Sigmoid colon (tissue), 4 donors: Measurements from ENCODE around the gene ABLIM1.

Experiments used
- EP300 ChIP-seq, 4 donors: sonication (generic); formaldehyde crosslinking; IDR thresholded peaks; one replicate each; pipeline ENCODE4 v1.6.1; 2017; ENCODE audit warnings: antibody characterized with exemption in 4 of 4
- POLR2A ChIP-seq, 2 donors: fragments of 450-650 bp; IDR thresholded peaks; one replicate each; pipeline ENCODE4 v1.6.1; 2016; ENCODE audit warnings: antibody characterized with exemption in 2 of 2, mild to moderate bottlenecking in 2 of 2, moderate library complexity in 2 of 2
- POLR2AphosphoS5 ChIP-seq, 4 donors: sonication (generic); formaldehyde crosslinking; IDR thresholded peaks; one replicate each; pipeline ENCODE4 v1.6.1; 2017; ENCODE audit warnings: antibody characterized with exemption in 4 of 4
- TF ChIP-seq, protein P1 (sequence below), 4 experiments: fragments of 450-650 bp in 3 of 4; fragments of 200-600 bp in 1 of 4; IDR thresholded peaks; one replicate each; pipeline ENCODE4 v1.5.1; 2016 to 2019; ENCODE audit warnings: antibody characterized with exemption in 4 of 4, mild to moderate bottlenecking in 3 of 4, moderate library complexity in 2 of 4

DNA sequence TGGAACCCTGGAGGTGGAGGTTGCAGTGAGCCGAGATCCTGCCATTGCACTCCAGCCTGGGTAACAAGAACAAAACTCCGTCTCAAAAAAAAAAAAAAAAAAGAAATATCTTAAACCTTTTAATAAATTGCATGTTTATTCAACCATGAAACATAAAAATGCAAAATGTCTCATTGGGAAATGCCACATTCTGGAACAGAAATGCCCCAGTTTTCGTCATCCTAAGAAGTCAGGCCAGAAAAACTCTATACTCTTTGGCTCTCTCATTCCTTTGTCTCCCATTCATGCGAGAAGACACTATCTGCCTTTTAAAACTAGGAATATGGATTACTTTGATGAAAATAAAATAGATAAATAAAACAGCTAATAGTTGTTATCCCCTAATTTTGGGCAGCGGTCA, 21.5 kb upstream of the ABLIM1 start:
- TF ChIP-seq POLR2A (IDR thresholded peaks at IDR 0.05) = no peak
- TF ChIP-seq, protein P1, sequence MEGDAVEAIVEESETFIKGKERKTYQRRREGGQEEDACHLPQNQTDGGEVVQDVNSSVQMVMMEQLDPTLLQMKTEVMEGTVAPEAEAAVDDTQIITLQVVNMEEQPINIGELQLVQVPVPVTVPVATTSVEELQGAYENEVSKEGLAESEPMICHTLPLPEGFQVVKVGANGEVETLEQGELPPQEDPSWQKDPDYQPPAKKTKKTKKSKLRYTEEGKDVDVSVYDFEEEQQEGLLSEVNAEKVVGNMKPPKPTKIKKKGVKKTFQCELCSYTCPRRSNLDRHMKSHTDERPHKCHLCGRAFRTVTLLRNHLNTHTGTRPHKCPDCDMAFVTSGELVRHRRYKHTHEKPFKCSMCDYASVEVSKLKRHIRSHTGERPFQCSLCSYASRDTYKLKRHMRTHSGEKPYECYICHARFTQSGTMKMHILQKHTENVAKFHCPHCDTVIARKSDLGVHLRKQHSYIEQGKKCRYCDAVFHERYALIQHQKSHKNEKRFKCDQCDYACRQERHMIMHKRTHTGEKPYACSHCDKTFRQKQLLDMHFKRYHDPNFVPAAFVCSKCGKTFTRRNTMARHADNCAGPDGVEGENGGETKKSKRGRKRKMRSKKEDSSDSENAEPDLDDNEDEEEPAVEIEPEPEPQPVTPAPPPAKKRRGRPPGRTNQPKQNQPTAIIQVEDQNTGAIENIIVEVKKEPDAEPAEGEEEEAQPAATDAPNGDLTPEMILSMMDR (IDR thresholded peaks at IDR 0.05) = no peak
- TF ChIP-seq POLR2AphosphoS5 (IDR thresholded peaks at IDR 0.05) = no peak
- TF ChIP-seq EP300 (IDR thresholded peaks at IDR 0.05) = no peak
